ENCODE measurements around the gene MRPS24. TPM values are rescaled to one million over a fixed set of nuclear protein-coding genes. Genes with fewer than 3 reads are reported as not detected.

Gene MRPS24
- total RNA-seq, 1 donor from 2014 or later: 54.6 TPM

DNA sequence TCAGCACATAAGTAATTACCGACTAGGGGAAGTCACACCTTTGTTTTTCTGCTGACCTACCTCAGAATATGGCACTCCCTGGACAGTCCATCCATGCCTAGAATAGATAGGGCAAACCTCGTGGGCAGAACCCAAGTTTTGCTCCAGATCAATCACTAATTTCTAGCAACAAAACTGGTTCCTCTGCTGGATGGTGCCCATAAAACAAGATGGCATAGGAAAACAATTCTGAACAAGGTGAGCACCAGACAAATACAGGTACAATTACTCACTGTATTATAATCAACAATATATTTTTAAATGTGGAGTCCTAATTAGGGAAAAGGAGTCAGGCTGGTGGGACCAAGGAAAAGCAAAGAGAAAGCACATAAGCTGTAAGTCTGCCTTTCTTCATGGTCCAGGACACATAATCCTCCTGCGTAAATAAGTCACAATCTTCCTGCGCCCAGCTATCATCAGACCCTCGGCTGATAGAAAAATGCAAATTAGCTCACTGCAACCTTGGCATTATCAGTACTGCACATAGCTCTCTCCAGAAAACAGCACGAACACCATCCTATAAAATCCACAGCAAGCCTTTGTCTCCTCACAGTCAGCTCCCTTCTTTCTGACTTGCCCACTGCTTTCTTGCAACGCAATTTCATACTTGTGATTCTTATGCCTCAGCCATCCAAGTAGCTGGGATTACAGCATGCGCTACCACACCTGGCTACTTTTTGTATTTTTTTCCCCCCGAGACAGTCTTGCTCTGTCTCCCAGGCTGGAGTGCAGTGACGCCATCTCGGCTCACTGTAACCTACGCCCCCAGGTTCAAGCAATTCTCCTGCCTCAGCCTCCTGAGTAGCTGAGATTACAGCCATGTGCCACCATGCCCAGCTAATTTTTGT lies 22.0 kb upstream of the MRPS24 start:
- Histone ChIP-seq H3K9ac (no peak overlapping the region), H3K79me2 (ENCODE audit: low read depth) (no peaks in the 10 kb centered on the region), H3F3A (ENCODE audit: low read depth) (no peaks in the 10 kb centered on the region), H3K36me3 (no peaks in the 10 kb centered on the region), H3K9me3 (ENCODE audit: low read depth) (no peaks in the 10 kb centered on the region), H4K20me1 (ENCODE audit: low read depth) (no peaks in the 10 kb centered on the region), H3K27ac (no peak overlapping the region), H3K27me3 (no peaks in the 10 kb centered on the region), H3K4me3 (no peak overlapping the region), H2AFZ (replicated peaks) (no peak overlapping the region), H3K4me1 (no peaks in the 10 kb centered on the region), H3K4me2 (no peak overlapping the region)
- Mint-ChIP-seq H3K27me3 (ENCODE audit: insufficient read depth, low read depth) (no peaks in the 10 kb centered on the region), H3K36me3 (no peaks in the 10 kb centered on the region), H3K4me1 (peaks cover 5% of the 10 kb centered on the region), H3K4me3 (no peak overlapping the region), H3K27ac (no peak overlapping the region), H3K9me3 (no peaks in the 10 kb centered on the region)
- no peak for DNase-seq (ENCODE audit: low spot score)
- TF ChIP-seq EZH2 (IDR thresholded peaks at IDR 0.05) (no peak), EZH2phosphoT487 (IDR thresholded peaks at IDR 0.05) (no peak)
- TF ChIP-seq, protein P1, sequence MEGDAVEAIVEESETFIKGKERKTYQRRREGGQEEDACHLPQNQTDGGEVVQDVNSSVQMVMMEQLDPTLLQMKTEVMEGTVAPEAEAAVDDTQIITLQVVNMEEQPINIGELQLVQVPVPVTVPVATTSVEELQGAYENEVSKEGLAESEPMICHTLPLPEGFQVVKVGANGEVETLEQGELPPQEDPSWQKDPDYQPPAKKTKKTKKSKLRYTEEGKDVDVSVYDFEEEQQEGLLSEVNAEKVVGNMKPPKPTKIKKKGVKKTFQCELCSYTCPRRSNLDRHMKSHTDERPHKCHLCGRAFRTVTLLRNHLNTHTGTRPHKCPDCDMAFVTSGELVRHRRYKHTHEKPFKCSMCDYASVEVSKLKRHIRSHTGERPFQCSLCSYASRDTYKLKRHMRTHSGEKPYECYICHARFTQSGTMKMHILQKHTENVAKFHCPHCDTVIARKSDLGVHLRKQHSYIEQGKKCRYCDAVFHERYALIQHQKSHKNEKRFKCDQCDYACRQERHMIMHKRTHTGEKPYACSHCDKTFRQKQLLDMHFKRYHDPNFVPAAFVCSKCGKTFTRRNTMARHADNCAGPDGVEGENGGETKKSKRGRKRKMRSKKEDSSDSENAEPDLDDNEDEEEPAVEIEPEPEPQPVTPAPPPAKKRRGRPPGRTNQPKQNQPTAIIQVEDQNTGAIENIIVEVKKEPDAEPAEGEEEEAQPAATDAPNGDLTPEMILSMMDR (IDR thresholded peaks at IDR 0.05): no peak

DNA sequence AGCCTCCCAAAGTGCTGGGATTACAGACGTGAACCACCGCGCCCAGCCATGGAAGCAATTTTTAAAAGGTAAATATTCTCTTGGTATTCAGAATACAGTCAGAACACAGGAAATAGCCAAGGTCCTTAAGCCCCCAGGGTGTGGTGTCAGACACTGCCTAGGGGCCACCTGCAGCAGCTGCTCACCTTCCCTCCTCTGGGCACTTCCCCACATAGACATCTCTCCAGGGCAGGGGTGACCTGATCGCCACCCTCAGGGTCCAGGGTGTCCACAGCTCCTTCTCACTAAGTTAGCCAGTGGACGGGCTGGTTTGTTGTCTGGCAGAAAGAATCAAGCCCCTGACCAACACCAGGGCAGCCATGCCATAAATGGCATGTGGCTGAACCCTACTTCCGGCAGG lies 21.2 kb upstream of the MRPS24 start:
- Mint-ChIP-seq H3K4me3 (no peak overlapping the region), H3K9me3 (no peaks in the 10 kb centered on the region), H3K36me3 (peaks cover 3% of the 10 kb centered on the region), H3K27me3 (ENCODE audit: insufficient read depth, low read depth) (no peaks in the 10 kb centered on the region), H3K4me1 (peaks cover 5% of the 10 kb centered on the region), H3K27ac (no peak overlapping the region)
- Histone ChIP-seq H3K9me3 (ENCODE audit: low read depth) (no peaks in the 10 kb centered on the region), H3K4me2 (no peak overlapping the region), H2AFZ (replicated peaks) (no peak overlapping the region), H3K36me3 (no peaks in the 10 kb centered on the region), H3K4me1 (no peaks in the 10 kb centered on the region), H3K4me3 (no peak overlapping the region), H3K27me3 (no peaks in the 10 kb centered on the region), H3K27ac (no peak overlapping the region), H4K20me1 (ENCODE audit: low read depth) (no peaks in the 10 kb centered on the region), H3F3A (ENCODE audit: low read depth) (no peaks in the 10 kb centered on the region), H3K79me2 (ENCODE audit: low read depth) (no peaks in the 10 kb centered on the region), H3K9ac (no peak overlapping the region)
- no peak for TF ChIP-seq EZH2 (IDR thresholded peaks at IDR 0.05)
- TF ChIP-seq, protein P1 (IDR thresholded peaks at IDR 0.05): no peak
- TF ChIP-seq EZH2phosphoT487 (IDR thresholded peaks at IDR 0.05): no peak
- no peak for DNase-seq (ENCODE audit: low spot score)

DNA sequence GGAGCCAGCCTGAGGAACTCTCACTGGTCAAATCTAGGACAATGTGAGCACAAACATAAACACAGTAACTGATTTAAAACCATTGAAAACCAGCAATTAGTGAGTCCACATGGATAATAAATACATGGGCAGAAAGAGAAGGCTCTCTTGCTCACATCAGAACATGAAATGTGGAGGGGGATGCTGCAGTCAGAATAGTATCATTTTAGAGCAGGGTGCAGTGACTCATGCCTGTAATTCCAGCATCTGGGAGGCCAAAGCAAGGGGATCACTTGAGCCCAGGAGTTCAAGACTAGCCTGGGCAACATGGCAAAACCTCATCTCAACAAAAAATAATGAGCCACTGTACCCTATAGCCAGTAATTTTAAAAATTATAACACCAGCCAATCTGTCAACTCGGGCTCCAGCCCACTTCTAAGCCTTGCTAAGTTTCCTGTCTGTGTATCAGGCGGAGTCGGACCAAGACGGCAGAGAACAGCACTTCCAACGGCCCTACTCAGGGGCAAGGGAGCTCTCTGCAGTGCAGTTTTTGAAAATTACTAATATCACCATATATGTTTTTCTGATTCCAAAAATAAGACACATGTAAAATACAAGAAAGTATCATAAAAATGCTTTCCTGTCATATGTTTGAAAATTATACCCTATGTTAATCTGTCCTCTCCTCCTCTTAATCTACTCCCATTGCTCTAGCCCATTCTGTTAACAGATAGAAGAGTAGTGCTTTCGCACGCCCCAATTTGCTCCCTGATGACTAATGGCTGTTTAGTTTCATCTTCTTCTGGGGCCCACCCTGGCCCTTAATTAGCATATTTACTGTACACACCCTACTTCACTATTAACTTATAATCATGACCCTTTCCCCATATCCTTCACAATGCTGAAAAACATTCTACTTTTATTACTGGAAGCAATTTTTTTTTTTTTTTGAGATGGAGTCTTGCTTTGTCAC lies 20.0 kb upstream of the MRPS24 start:
- no peak overlapping the region for H3K27ac Mint-ChIP-seq
- Histone ChIP-seq H3K36me3 (no peaks in the 10 kb centered on the region), H3K4me3 (no peak overlapping the region), H3K27me3 (no peaks in the 10 kb centered on the region), H3F3A (ENCODE audit: low read depth) (no peaks in the 10 kb centered on the region), H3K9me3 (ENCODE audit: low read depth) (no peaks in the 10 kb centered on the region), H4K20me1 (ENCODE audit: low read depth) (no peaks in the 10 kb centered on the region), H2AFZ (replicated peaks) (no peak overlapping the region), H3K27ac (no peak overlapping the region), H3K9ac (no peak overlapping the region), H3K4me2 (no peak overlapping the region), H3K79me2 (ENCODE audit: low read depth) (no peaks in the 10 kb centered on the region), H3K4me1 (no peaks in the 10 kb centered on the region)
- TF ChIP-seq EZH2phosphoT487 (IDR thresholded peaks at IDR 0.05) (no peak), EZH2 (IDR thresholded peaks at IDR 0.05) (no peak)
- TF ChIP-seq, protein P1 (IDR thresholded peaks at IDR 0.05): no peak
- no peaks in the 10 kb centered on the region for H3K9me3 Mint-ChIP-seq
- peaks cover 3% of the 10 kb centered on the region for H3K27me3 Mint-ChIP-seq (ENCODE audit: insufficient read depth, low read depth)
- peaks cover 5% of the 10 kb centered on the region for H3K4me1 Mint-ChIP-seq
- H3K4me3 Mint-ChIP-seq: no peak overlapping the region
- no peak for DNase-seq (ENCODE audit: low spot score)
- H3K36me3 Mint-ChIP-seq: peaks cover 5% of the 10 kb centered on the region

Data from neural progenitor cell (in vitro differentiated cells).